K562 (cell line): Measurements from ENCODE around the gene IPPK. TPM values are rescaled to one million over a fixed set of nuclear protein-coding genes. Genes with fewer than 3 reads are reported as not detected.

ENCODE experiments used
- ATAC-seq: fragments of 200-7000 bp; cut with Tn5 transposase; 3 replicates; pipeline ENCODE4 v1.9.1; 2020; ENCODE audit warnings: moderate library complexity
- BruUV-seq: library from RNA; stranded (reverse); fragments of 400-500 nt; replicated peaks from 2 replicates; lab custom pipeline; 2021; lab: Mats Ljungman, UMichigan
- CTCF ChIA-PET: fragments of 300-600 bp; formaldehyde crosslinking; extraction: SDS; loops from one replicate; lab custom pipeline; 2021; ENCODE audit warnings: low intra/inter-chr PET ratio; lab: Yijun Ruan, JAX
- POLR2A ChIA-PET: fragments of 300-600, 350-650 bp; sonication (Branson Sonifier 250); formaldehyde crosslinking; extraction: SDS; loops from one replicate; lab custom pipeline; 2021; ENCODE audit warnings: antibody characterized with exemption, inconsistent platforms; lab: Yijun Ruan, JAX
- DNase-seq, 4 experiments: peaks; one replicate each; pipeline versions ENCODE4 v3.0.0 to v3.0.0-alpha.2; 2011 to 2018; ENCODE audit warnings: low spot score in 3 of 4, mixed read lengths in 3 of 4; ENCODE audit errors: extremely low read depth in 1 of 4
- FAIRE-seq: peaks from 2 replicates; lab custom pipeline; 2011; peaks lifted over from hg19 to GRCh38; lab: Jason Lieb, UNC
- H2AFZ ChIP-seq: 2 replicates; pipeline ENCODE4 v1.6.0; 2011; ENCODE audit warnings: low read depth, low read length, control low read depth, inconsistent platforms
- H3K27ac ChIP-seq: fragments of 200-600 bp; 3 replicates; pipeline ENCODE4 v1.8.0; 2011; ENCODE audit warnings: low read depth, mild to moderate bottlenecking, control low read depth, inconsistent platforms, low read length, moderate library complexity, mixed read lengths; ENCODE audit errors: extremely low read depth
- H3K27me3 ChIP-seq, 2 experiments: fragments of 300-600 bp in 1 of 2; 2 replicates in 1 of 2; 3 replicates in 1 of 2; pipeline versions ENCODE4 v1.6.0 to v1.8.0; 2011; ENCODE audit warnings: inconsistent platforms in 2 of 2, low read length in 2 of 2, mild to moderate bottlenecking in 1 of 2, mixed read lengths in 1 of 2, moderate library complexity in 1 of 2; ENCODE audit not compliant: control insufficient read depth in 2 of 2, insufficient read depth in 2 of 2
- H3K36me3 ChIP-seq: fragments of 300-600 bp; 3 replicates; pipeline ENCODE4 v1.8.0; 2011; ENCODE audit warnings: mild to moderate bottlenecking, low read length, inconsistent platforms; ENCODE audit not compliant: control insufficient read depth, insufficient read depth
- H3K4me1 ChIP-seq, 2 experiments: fragments of 200-600 bp in 1 of 2; replicated peaks in 1 of 2; 2 replicates in 1 of 2; 3 replicates in 1 of 2; pipeline versions ENCODE4 v1.5.1 to v1.8.0; 2011; ENCODE audit warnings: inconsistent platforms in 2 of 2, low read length in 2 of 2, mild to moderate bottlenecking in 1 of 2, mixed read lengths in 1 of 2, moderate library complexity in 1 of 2; ENCODE audit not compliant: control insufficient read depth in 2 of 2, insufficient read depth in 2 of 2
- H3K4me2 ChIP-seq: 2 replicates; pipeline ENCODE4 v1.6.1; 2011; ENCODE audit warnings: low read length, control low read depth, inconsistent platforms, mixed read lengths; ENCODE audit not compliant: insufficient read depth
- H3K4me3 ChIP-seq: fragments of 200-600 bp; sonication (generic), shearing (Covaris generic); 2 replicates; pipeline ENCODE4 v1.5.1; 2016; ENCODE audit warnings: control low read depth, inconsistent platforms
- H3K79me2 ChIP-seq: fragments of 200-600 bp; 3 replicates; pipeline ENCODE4 v1.8.0; 2011; ENCODE audit warnings: low read length, inconsistent platforms; ENCODE audit not compliant: control insufficient read depth, insufficient read depth
- H3K9ac ChIP-seq, 2 experiments: 2 replicates each; pipeline versions ENCODE4 v1.6.0 to v1.6.1; 2011; ENCODE audit warnings: low read depth in 2 of 2, low read length in 2 of 2, control low read depth in 1 of 2, inconsistent platforms in 1 of 2, mild to moderate bottlenecking in 1 of 2, mixed read lengths in 1 of 2; ENCODE audit not compliant: insufficient read depth in 1 of 2
- H3K9me1 ChIP-seq: one replicate; pipeline ENCODE4 v1.6.0; 2011; ENCODE audit warnings: inconsistent platforms, mild to moderate bottlenecking, low read length, moderate library complexity; ENCODE audit not compliant: control insufficient read depth, insufficient read depth
- H3K9me3 ChIP-seq: replicated peaks from 2 replicates; pipeline ENCODE4 v1.5.1; 2011; ENCODE audit warnings: low read depth, low read length, inconsistent platforms; ENCODE audit not compliant: control insufficient read depth, insufficient read depth
- H4K20me1 ChIP-seq: replicated peaks from 2 replicates; pipeline ENCODE4 v1.6.1; 2011; ENCODE audit warnings: low read length, inconsistent platforms, mixed read lengths; ENCODE audit not compliant: control insufficient read depth, insufficient read depth
- BRCA1 ChIP-seq, 2 experiments: fragments of 450-650 bp in 1 of 2; sonication (generic) in 1 of 2; formaldehyde crosslinking in 1 of 2; IDR thresholded peaks; 2 replicates each; pipeline versions ENCODE4 v1.5.0 to v1.6.1; 2017 to 2020; ENCODE audit warnings: mild to moderate bottlenecking in 1 of 2, missing genetic modification reagents in 1 of 2
- CHD1 ChIP-seq: fragments of 200-600 bp; sonication (generic); IDR thresholded peaks from one replicate; pipeline ENCODE4 v1.6.1; 2012; ENCODE audit warnings: mild to moderate bottlenecking, moderate library complexity, low read length, inconsistent platforms
- FOXK2 ChIP-seq, 2 experiments: fragments of 450-650 bp; IDR thresholded peaks in 1 of 2; conservative IDR thresholded peaks in 1 of 2; 2 replicates each; pipeline ENCODE4 v1.6.1; 2016; ENCODE audit warnings: low read depth in 2 of 2, mild to moderate bottlenecking in 1 of 2
- HNRNPUL1 ChIP-seq: fragments of 200-400 bp; formaldehyde crosslinking; IDR thresholded peaks from 2 replicates; pipeline ENCODE4 v1.6.1; 2017; ENCODE audit warnings: low read length
- MAFK ChIP-seq: IDR thresholded peaks from 2 replicates; pipeline ENCODE4 v1.6.1; 2011; ENCODE audit warnings: low read length, improper control_type of control experiment
- SMC3 ChIP-seq: conservative IDR thresholded peaks from 2 replicates; pipeline ENCODE4 v1.6.1; 2011; ENCODE audit warnings: low read depth, low read length, improper control_type of control experiment; ENCODE audit not compliant: insufficient read depth
- SUPT5H ChIP-seq: fragments of 450-650 bp; IDR thresholded peaks from 2 replicates; pipeline ENCODE4 v1.6.1; 2016
- ZFP36 ChIP-seq: fragments of 150-350 bp; IDR thresholded peaks from 2 replicates; pipeline ENCODE4 v1.6.1; 2018; ENCODE audit warnings: low read length, low read depth; ENCODE audit not compliant: partially characterized antibody
- ZNF143 ChIP-seq: sonication (generic); formaldehyde crosslinking; IDR thresholded peaks from 2 replicates; pipeline ENCODE4 v1.9.0; 2022; ENCODE audit warnings: mild to moderate bottlenecking, missing genetic modification reagents
- ZNF384 ChIP-seq: IDR thresholded peaks from 2 replicates; pipeline ENCODE4 v1.6.1; 2012; ENCODE audit warnings: low read depth, low read length, improper control_type of control experiment
- ZNF696 ChIP-seq: fragments of 250-450 bp; sonication (Bioruptor Pico); conservative IDR thresholded peaks from 2 replicates; pipeline ENCODE4 v1.4.0; 2020; ENCODE audit warnings: mild to moderate bottlenecking, moderate library complexity
- WGBS: fragments of 100-300 bp; shearing (Covaris generic); methylation state at CpG from one replicate; pipeline ENCODE4 v1.1.6; 2016; ENCODE audit warnings: low coverage, mixed read lengths; ENCODE audit not compliant: insufficient coverage; ENCODE audit errors: missing lambda C conversion rate; 5-methylcytosine and 5-hydroxymethylcytosine counted together
- in situ Hi-C: fragments of 300-500 bp; cut with MboI; formaldehyde crosslinking; loops from 4 replicates; pipeline ENCODE4 v1.15.0; 2018; ENCODE audit warnings: inconsistent platforms, mixed read lengths
- intact Hi-C: fragments of 100-400 bp; cut with micrococcal nuclease; formaldehyde crosslinking; loops from 2 replicates; pipeline ENCODE4 v1.14.2; 2022
- polyA plus RNA-seq, 8 experiments: library from polyadenylated mRNA; depleted of rRNA in 4 of 8; stranded (reverse) in 5 of 8; unstranded in 3 of 8; fragments of >200 nt; fragmentation: Nextera tagmentation in 2 of 8; fragmentation: Illumina TruSeq in 1 of 8; extraction: Ambion mirVana in 2 of 8; extraction: Trizol in 1 of 8; gene quantifications; 2 replicates each; pipeline versions ENCODE4 v1.2.1 to v1.2.3, GENCODE V29; 2011 to 2014; ENCODE audit warnings: inconsistent platforms in 1 of 8, missing spikeins in 1 of 8
- total RNA-seq, 7 experiments: library from RNA; depleted of rRNA in 6 of 7; stranded (reverse); fragments of >200 nt in 6 of 7; fragmentation: Illumina TruSeq in 2 of 7; extraction: Trizol in 2 of 7; gene quantifications; 2 replicates each; pipeline versions ENCODE4 v1.2.1 to v1.2.3, GENCODE V29; 2011 to 2021; ENCODE audit warnings: low replicate concordance in 1 of 7
- TF ChIP-seq, protein P1 (sequence below): fragments of 250-450 bp; sonication (Bioruptor Pico); IDR thresholded peaks from 2 replicates; pipeline ENCODE4 v1.5.0; 2021; ENCODE audit warnings: mild to moderate bottlenecking, moderate library complexity
- TF ChIP-seq, protein P2 (sequence below): IDR thresholded peaks from 2 replicates; pipeline ENCODE4 v1.6.1; 2016; ENCODE audit warnings: missing genetic modification characterization, missing compliant biosample characterization
- TF ChIP-seq, protein P3 (sequence below): sonication (generic); formaldehyde crosslinking; IDR thresholded peaks from 2 replicates; pipeline ENCODE4 v1.8.0; 2023; ENCODE audit warnings: mild to moderate bottlenecking, missing genetic modification reagents

The IPPK gene
- total and polyA plus RNA-seq, 9 of the 15 experiments (the other 6 are each of a cell fraction or from before 2014, with no cell fraction given): 3.1 to 22.2 (median 11.2) TPM

DNA sequence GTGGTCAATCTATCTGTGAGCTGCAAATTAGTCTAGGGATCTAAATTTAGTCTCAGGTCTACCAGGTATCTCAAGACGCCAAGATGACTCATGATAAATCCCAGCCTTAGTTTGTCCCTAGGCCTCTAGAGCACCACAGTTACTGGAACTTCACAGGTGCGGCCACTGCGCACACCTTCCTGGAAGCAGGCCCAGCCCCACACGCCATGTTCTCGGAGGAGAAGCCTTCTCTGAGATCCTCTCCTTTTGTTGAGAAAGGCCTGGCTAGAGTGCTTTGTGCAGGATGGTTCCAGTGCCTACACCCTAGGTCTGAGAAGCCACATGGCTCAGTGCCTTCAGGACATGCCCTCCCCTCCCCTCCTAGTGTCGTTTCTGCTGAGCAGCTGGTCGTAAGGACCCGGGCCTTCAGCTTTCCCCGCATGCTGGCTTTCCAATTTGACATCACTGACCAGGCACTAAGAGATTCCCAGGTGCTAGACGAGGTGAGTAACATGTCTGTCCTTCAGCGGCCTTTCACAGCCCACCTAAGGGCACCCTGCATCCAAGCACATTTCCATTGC lies 51.9 kb downstream of the IPPK start:
- no peak for DNase-seq
- Histone ChIP-seq H3K79me2 (no peaks in the 10 kb centered on the region), H3K4me1 (peaks cover 0 to 3% of the 10 kb centered on the region in 2 experiments; a peak in 1 of 5 replicates), H3K36me3 (peaks cover 84% of the 10 kb centered on the region), H4K20me1 (0 out of 2 replicates have a peak, but pooled peaks cover 4% of the 10 kb centered on the region), H3K27me3 (no peaks in the 10 kb centered on the region), H3K9me3 (no peaks in the 10 kb centered on the region), H3K4me3 (no peak overlapping the region), H2AFZ (no peak overlapping the region), H3K27ac (no peak overlapping the region), H3K9ac (no peak overlapping the region), H3K4me2 (no peak overlapping the region), H3K9me1 (no peaks in the 10 kb centered on the region)
- intact Hi-C loops: no loop called here
- FAIRE-seq: no peak
- BruUV-seq: no TSS peak
- CTCF ChIA-PET: no interaction called here
- POLR2A ChIA-PET: no interaction called here
- 88% methylated on average over 11 of the region's 11 CpGs for WGBS
- in situ Hi-C loops: no loop called here
- no peak for ATAC-seq
- TF ChIP-seq CHD1: no peak
- TF ChIP-seq FOXK2 (conservative IDR thresholded peaks at IDR 0.05 in 1 of 2, IDR thresholded peaks at IDR 0.05 in 1 of 2; ENCODE audit: low read depth in 2 of 2): no peak
- no peak for TF ChIP-seq SUPT5H
- TF ChIP-seq, protein P1, sequence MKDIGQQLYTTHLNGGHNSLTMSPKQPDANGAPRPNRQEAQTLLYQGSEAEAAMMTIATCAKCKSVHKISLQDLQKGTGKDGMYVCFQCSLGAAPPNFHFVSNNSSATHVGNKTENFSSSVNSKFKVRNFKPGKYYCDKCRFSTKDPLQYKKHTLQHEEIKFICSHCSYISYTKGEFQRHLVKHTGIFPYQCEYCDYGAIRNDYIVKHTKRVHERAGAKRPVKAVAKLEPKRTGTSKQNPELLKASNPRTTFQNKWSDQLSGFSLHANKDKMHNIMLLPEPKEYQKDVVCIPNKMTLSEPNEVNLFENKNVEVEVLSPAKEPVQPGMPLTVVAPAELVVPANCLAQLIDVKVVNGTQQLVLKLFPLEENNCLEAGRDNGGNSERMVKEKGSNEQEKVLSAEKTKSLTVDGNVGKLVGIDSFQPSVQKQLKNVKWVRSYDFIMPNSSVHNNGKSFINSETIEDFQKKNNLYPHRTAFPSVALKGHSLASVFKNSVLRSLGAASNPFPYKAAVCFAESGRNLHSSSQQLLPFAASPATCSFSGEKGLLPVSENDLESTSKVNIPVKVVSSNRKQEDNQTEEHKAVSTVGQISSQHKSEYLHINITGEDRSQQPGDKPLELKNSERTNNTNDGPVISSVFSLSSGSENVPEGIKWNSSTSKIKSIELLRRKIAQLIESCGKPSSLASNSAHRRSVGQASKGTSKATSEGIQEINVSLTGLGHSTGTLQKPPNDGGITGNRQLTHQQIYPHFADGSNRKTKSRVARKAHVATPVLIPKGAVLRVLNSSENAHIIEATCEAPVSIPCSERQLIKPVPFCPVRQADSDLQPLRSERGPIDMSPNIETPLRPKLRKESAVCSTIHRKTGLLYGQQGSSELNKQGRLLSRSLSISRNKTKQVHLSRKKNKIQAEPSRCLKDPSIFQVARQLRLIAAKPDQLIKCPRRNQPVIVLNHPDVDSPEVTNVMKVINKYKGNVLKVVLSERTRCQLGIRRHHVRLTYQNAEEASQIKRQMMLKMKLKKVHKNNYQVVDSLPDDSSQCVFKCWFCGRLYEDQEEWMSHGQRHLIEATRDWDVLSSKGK: no peak
- no peak for TF ChIP-seq HNRNPUL1
- no peak for TF ChIP-seq ZNF384
- TF ChIP-seq, protein P2, sequence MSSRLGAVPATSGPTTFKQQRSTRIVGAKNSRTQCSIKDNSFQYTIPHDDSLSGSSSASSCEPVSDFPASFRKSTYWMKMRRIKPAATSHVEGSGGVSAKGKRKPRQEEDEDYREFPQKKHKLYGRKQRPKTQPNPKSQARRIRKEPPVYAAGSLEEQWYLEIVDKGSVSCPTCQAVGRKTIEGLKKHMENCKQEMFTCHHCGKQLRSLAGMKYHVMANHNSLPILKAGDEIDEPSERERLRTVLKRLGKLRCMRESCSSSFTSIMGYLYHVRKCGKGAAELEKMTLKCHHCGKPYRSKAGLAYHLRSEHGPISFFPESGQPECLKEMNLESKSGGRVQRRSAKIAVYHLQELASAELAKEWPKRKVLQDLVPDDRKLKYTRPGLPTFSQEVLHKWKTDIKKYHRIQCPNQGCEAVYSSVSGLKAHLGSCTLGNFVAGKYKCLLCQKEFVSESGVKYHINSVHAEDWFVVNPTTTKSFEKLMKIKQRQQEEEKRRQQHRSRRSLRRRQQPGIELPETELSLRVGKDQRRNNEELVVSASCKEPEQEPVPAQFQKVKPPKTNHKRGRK: no peak
- TF ChIP-seq MAFK: no peak
- TF ChIP-seq ZNF143 (CRISPR knock-in tag): no peak
- TF ChIP-seq ZNF696: no peak
- no peak for TF ChIP-seq ZFP36
- TF ChIP-seq, protein P3, sequence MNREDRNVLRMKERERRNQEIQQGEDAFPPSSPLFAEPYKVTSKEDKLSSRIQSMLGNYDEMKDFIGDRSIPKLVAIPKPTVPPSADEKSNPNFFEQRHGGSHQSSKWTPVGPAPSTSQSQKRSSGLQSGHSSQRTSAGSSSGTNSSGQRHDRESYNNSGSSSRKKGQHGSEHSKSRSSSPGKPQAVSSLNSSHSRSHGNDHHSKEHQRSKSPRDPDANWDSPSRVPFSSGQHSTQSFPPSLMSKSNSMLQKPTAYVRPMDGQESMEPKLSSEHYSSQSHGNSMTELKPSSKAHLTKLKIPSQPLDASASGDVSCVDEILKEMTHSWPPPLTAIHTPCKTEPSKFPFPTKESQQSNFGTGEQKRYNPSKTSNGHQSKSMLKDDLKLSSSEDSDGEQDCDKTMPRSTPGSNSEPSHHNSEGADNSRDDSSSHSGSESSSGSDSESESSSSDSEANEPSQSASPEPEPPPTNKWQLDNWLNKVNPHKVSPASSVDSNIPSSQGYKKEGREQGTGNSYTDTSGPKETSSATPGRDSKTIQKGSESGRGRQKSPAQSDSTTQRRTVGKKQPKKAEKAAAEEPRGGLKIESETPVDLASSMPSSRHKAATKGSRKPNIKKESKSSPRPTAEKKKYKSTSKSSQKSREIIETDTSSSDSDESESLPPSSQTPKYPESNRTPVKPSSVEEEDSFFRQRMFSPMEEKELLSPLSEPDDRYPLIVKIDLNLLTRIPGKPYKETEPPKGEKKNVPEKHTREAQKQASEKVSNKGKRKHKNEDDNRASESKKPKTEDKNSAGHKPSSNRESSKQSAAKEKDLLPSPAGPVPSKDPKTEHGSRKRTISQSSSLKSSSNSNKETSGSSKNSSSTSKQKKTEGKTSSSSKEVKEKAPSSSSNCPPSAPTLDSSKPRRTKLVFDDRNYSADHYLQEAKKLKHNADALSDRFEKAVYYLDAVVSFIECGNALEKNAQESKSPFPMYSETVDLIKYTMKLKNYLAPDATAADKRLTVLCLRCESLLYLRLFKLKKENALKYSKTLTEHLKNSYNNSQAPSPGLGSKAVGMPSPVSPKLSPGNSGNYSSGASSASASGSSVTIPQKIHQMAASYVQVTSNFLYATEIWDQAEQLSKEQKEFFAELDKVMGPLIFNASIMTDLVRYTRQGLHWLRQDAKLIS (CRISPR knock-in tag): no peak
- no peak for TF ChIP-seq BRCA1 (IDR thresholded peaks at IDR 0.05)
- TF ChIP-seq BRCA1 (CRISPR knock-in tag; IDR thresholded peaks at IDR 0.05): no peak
- TF ChIP-seq SMC3: no peak
